H1 (cell line): ENCODE measurements around the gene SNORC. TPM values are rescaled to one million over a fixed set of nuclear protein-coding genes. Genes with fewer than 3 reads are reported as not detected.

Experiments used
- CTCF ChIA-PET: fragments of 300-600 bp; sonication (Branson Sonifier 250); formaldehyde crosslinking; loops from one replicate; lab custom pipeline; 2021; ENCODE audit not compliant: partially characterized antibody; lab: Charles Lee
- POLR2A ChIA-PET: fragments of 300-600 bp; sonication (Branson Sonifier 250); formaldehyde crosslinking; loops from one replicate; lab custom pipeline; 2021; ENCODE audit warnings: inconsistent platforms; ENCODE audit not compliant: partially characterized antibody; lab: Charles Lee
- DNase-seq, 2 experiments: peaks; one replicate each; pipeline versions ENCODE4 v3.0.0 to v3.0.0-alpha.2; 2010 to 2022; ENCODE audit warnings: low spot score in 2 of 2, low read depth in 1 of 2, mixed read lengths in 1 of 2
- FAIRE-seq: peaks from 2 replicates; lab custom pipeline; 2011; peaks lifted over from hg19 to GRCh38; lab: Jason Lieb, UNC
- H2AFZ ChIP-seq: 2 replicates; pipeline ENCODE4 v1.8.1; 2012; ENCODE audit warnings: low read length, inconsistent platforms
- H2AK5ac ChIP-seq: 2 replicates; pipeline ENCODE4 v1.6.1; 2013; ENCODE audit warnings: low read depth, low read length
- H2BK120ac ChIP-seq: replicated peaks from 2 replicates; pipeline ENCODE3; 2013; ENCODE audit warnings: low read depth, low read length, inconsistent platforms
- H2BK12ac ChIP-seq: 2 replicates; pipeline ENCODE4 v1.6.1; 2013; ENCODE audit warnings: low read depth, low read length
- H2BK15ac ChIP-seq: 2 replicates; pipeline ENCODE4 v1.6.1; 2013; ENCODE audit warnings: low read length
- H2BK20ac ChIP-seq: 2 replicates; pipeline ENCODE4 v1.6.1; 2013; ENCODE audit warnings: low read length
- H2BK5ac ChIP-seq: 2 replicates; pipeline ENCODE4 v1.6.1; 2013; ENCODE audit warnings: low read depth, low read length
- H3K14ac ChIP-seq: 2 replicates; pipeline ENCODE4 v1.6.1; 2013; ENCODE audit warnings: inconsistent platforms; ENCODE audit not compliant: insufficient read length
- H3K18ac ChIP-seq: 2 replicates; pipeline ENCODE4 v1.6.1; 2013; ENCODE audit warnings: low read length; ENCODE audit errors: extremely low read depth
- H3K23ac ChIP-seq: 2 replicates; pipeline ENCODE4 v1.6.1; 2013; ENCODE audit warnings: inconsistent platforms; ENCODE audit not compliant: insufficient read length
- H3K23me2 ChIP-seq: 2 replicates; pipeline ENCODE4 v1.6.1; 2013; ENCODE audit warnings: low read depth, low read length
- H3K27ac ChIP-seq: 2 replicates; pipeline ENCODE4 v1.6.1; 2011; ENCODE audit warnings: low read depth, low read length, inconsistent platforms
- H3K27me3 ChIP-seq, 4 experiments: replicated peaks in 1 of 4; 1 replicate in 1 of 4; 2 replicates in 3 of 4; pipeline versions ENCODE4 v1.6.1 to v1.8.1; 2011 to 2013; ENCODE audit warnings: low read length in 3 of 4, mild to moderate bottlenecking in 3 of 4, inconsistent platforms in 2 of 4, mixed read lengths in 2 of 4, moderate library complexity in 1 of 4; ENCODE audit not compliant: control insufficient read depth in 3 of 4, insufficient read depth in 3 of 4; ENCODE audit errors: extremely low read depth in 1 of 4
- H3K36me3 ChIP-seq, 4 experiments: 2 replicates each; pipeline versions ENCODE4 v1.6.1 to v1.8.1; 2011 to 2013; ENCODE audit warnings: mild to moderate bottlenecking in 4 of 4, low read length in 3 of 4, moderate library complexity in 2 of 4, control low read depth in 1 of 4, inconsistent platforms in 1 of 4; ENCODE audit not compliant: insufficient read depth in 4 of 4, control insufficient read depth in 2 of 4
- H3K4ac ChIP-seq: replicated peaks from 2 replicates; pipeline ENCODE3; 2013; ENCODE audit warnings: low read length, low read depth, mixed read lengths, inconsistent platforms; ENCODE audit not compliant: insufficient read length
- H3K4me1 ChIP-seq, 4 experiments: replicated peaks in 1 of 4; 1 replicate in 1 of 4; 2 replicates in 3 of 4; pipeline versions ENCODE4 v1.6.1 to v1.8.1; 2011 to 2013; ENCODE audit warnings: low read length in 3 of 4, inconsistent platforms in 2 of 4, mixed read lengths in 1 of 4; ENCODE audit not compliant: insufficient read depth in 4 of 4, control insufficient read depth in 3 of 4
- H3K4me2 ChIP-seq, 2 experiments: 2 replicates each; pipeline versions ENCODE4 v1.6.1 to v1.8.1; 2011 to 2013; ENCODE audit warnings: low read depth in 2 of 2, low read length in 2 of 2, control low read depth in 1 of 2, inconsistent platforms in 1 of 2, mild to moderate bottlenecking in 1 of 2; ENCODE audit not compliant: insufficient read depth in 1 of 2
- H3K4me3 ChIP-seq, 4 experiments: fragments of 200-600, 300-600 bp in 1 of 4; sonication (generic), shearing (Covaris generic), sonication (Bioruptor Twin) in 1 of 4; 2 replicates each; pipeline versions ENCODE4 v1.5.1 to v1.8.1; 2011 to 2016; ENCODE audit warnings: low read length in 4 of 4, low read depth in 3 of 4, control low read depth in 2 of 4, inconsistent platforms in 2 of 4, mild to moderate bottlenecking in 2 of 4, mixed read lengths in 1 of 4, moderate library complexity in 1 of 4; ENCODE audit not compliant: insufficient read depth in 2 of 4; ENCODE audit errors: extremely low read depth in 1 of 4
- H3K56ac ChIP-seq: replicated peaks from 2 replicates; pipeline ENCODE3; 2013; ENCODE audit warnings: low read depth, mild to moderate bottlenecking, mixed read lengths, low read length, inconsistent platforms; ENCODE audit not compliant: insufficient read length
- H3K79me1 ChIP-seq: 2 replicates; pipeline ENCODE4 v1.6.1; 2013; ENCODE audit warnings: low read depth, low read length, control low read depth
- H3K79me2 ChIP-seq, 2 experiments: 2 replicates each; pipeline versions ENCODE4 v1.6.1 to v1.8.1; 2012 to 2013; ENCODE audit warnings: low read length in 2 of 2, mild to moderate bottlenecking in 2 of 2, inconsistent platforms in 1 of 2; ENCODE audit not compliant: insufficient read depth in 2 of 2, control insufficient read depth in 1 of 2
- H3K9ac ChIP-seq, 4 experiments: replicated peaks in 1 of 4; 1 replicate in 1 of 4; 2 replicates in 3 of 4; pipeline versions ENCODE4 v1.6.1 to v1.8.1; 2011 to 2013; ENCODE audit warnings: low read depth in 3 of 4, low read length in 3 of 4, control low read depth in 2 of 4, mild to moderate bottlenecking in 2 of 4, moderate library complexity in 2 of 4, inconsistent platforms in 1 of 4; ENCODE audit errors: extremely low read depth in 1 of 4
- H3K9me3 ChIP-seq, 2 experiments: 2 replicates each; pipeline versions ENCODE4 v1.6.1 to v1.8.1; 2012 to 2013; ENCODE audit warnings: mild to moderate bottlenecking in 2 of 2, moderate library complexity in 2 of 2, control low read depth in 1 of 2, inconsistent platforms in 1 of 2, low read depth in 1 of 2, low read length in 1 of 2, mixed read lengths in 1 of 2; ENCODE audit not compliant: insufficient read depth in 2 of 2
- H4K20me1 ChIP-seq, 2 experiments: replicated peaks in 1 of 2; 2 replicates each; pipeline versions ENCODE3 to v1.8.1; 2011 to 2013; ENCODE audit warnings: inconsistent platforms in 2 of 2, low read length in 2 of 2, mild to moderate bottlenecking in 1 of 2; ENCODE audit not compliant: insufficient read depth in 2 of 2, control insufficient read depth in 1 of 2
- H4K5ac ChIP-seq: 2 replicates; pipeline ENCODE4 v1.6.1; 2013; ENCODE audit warnings: low read length, low read depth, mixed read lengths, inconsistent platforms; ENCODE audit not compliant: insufficient read length
- H4K8ac ChIP-seq: 2 replicates; pipeline ENCODE4 v1.8.0; 2013; ENCODE audit warnings: mild to moderate bottlenecking, moderate library complexity, low read length, inconsistent platforms; ENCODE audit not compliant: insufficient read depth; ENCODE audit errors: extremely low read depth
- H4K91ac ChIP-seq: replicated peaks from 2 replicates; pipeline ENCODE3; 2013; ENCODE audit warnings: low read length, mixed read lengths, inconsistent platforms; ENCODE audit not compliant: insufficient read length
- E2F6 ChIP-seq: IDR thresholded peaks from 2 replicates; pipeline ENCODE4 v1.6.1; 2012; ENCODE audit warnings: inconsistent platforms
- GABPA ChIP-seq: IDR thresholded peaks from 2 replicates; pipeline ENCODE4 v1.6.1; 2011; ENCODE audit warnings: mild to moderate bottlenecking, low read length, moderate library complexity, borderline replicate concordance; ENCODE audit not compliant: insufficient read depth
- KDM1A ChIP-seq: fragments of 200-600, 300-600 bp; sonication (generic); IDR thresholded peaks from 2 replicates; pipeline ENCODE4 v1.7.1; 2016; ENCODE audit warnings: mild to moderate bottlenecking, low read length, borderline replicate concordance
- NRF1 ChIP-seq: IDR thresholded peaks from 2 replicates; pipeline ENCODE4 v1.6.1; 2011; ENCODE audit warnings: mild to moderate bottlenecking, low read depth, low read length, improper control_type of control experiment
- PHF8 ChIP-seq: fragments of 200-600 bp; sonication (generic); conservative IDR thresholded peaks from 2 replicates; pipeline ENCODE4 v1.7.1; 2012; ENCODE audit warnings: low read depth, mild to moderate bottlenecking, inconsistent platforms, low read length, moderate library complexity
- SP1 ChIP-seq: IDR thresholded peaks from 2 replicates; pipeline ENCODE4 v1.6.1; 2011; ENCODE audit warnings: low read depth, low read length
- SRF ChIP-seq: IDR thresholded peaks from 2 replicates; pipeline ENCODE4 v1.6.1; 2011; ENCODE audit warnings: mild to moderate bottlenecking, low read depth, low read length, moderate library complexity
- SUZ12 ChIP-seq: fragments of 200-600 bp; sonication (generic); IDR thresholded peaks from 2 replicates; pipeline ENCODE4 v1.6.1; 2012; ENCODE audit warnings: mild to moderate bottlenecking, inconsistent platforms, low read length, moderate library complexity, mixed read lengths
- TAF1 ChIP-seq: IDR thresholded peaks from 2 replicates; pipeline ENCODE4 v1.6.1; 2011; ENCODE audit warnings: mild to moderate bottlenecking, low read depth, low read length
- ZNF274 ChIP-seq: IDR thresholded peaks from 2 replicates; pipeline ENCODE4 v1.7.0; 2012; ENCODE audit warnings: low read length, borderline replicate concordance; ENCODE audit errors: extremely low read depth
- WGBS, 2 experiments: shearing (Covaris generic) in 1 of 2; methylation state at CpG; one replicate each; pipeline versions ENCODE4 v1.1.6 to v1.1.7; 2013 to 2015; ENCODE audit warnings: low lambda C conversion rate in 2 of 2, mixed read lengths in 2 of 2, inconsistent platforms in 1 of 2, low coverage in 1 of 2, missing lambda C conversion rate in 1 of 2; ENCODE audit not compliant: insufficient replicate concordance in 2 of 2, insufficient coverage in 1 of 2, insufficient read length in 1 of 2; ENCODE audit errors: extremely low coverage in 1 of 2, missing lambda C conversion rate in 1 of 2; 5-methylcytosine and 5-hydroxymethylcytosine counted together
- polyA plus RNA-seq, 7 experiments: library from polyadenylated mRNA; depleted of rRNA in 3 of 7; stranded (reverse) in 5 of 7; unstranded in 2 of 7; fragments of >200 nt in 5 of 7; fragments of 200-250 nt in 2 of 7; gene quantifications; 1 replicate in 5 of 7; 2 replicates in 1 of 7; 4 replicates in 1 of 7; pipeline versions ENCODE4 v1.2.1 to v1.2.3, GENCODE V29; 2011 to 2013; ENCODE audit warnings: missing spikeins in 2 of 7, mixed read lengths in 2 of 7
- total RNA-seq: library from RNA; stranded (reverse); fragmentation: NEBNext Ultra II Directional; extraction: Animal tissue kit (Norgen Biotek cat#: 25700); gene quantifications from 2 replicates; pipeline ENCODE4 v1.2.1, GENCODE V29; 2021

SNORC gene
- total and polyA plus RNA-seq, 2 of the 8 experiments (the other 6 are each of a cell fraction or from before 2014, with no cell fraction given) = 1.6 to 1.8 TPM

- H3K27ac ChIP-seq = no peak overlapping the region
- H3K79me1 ChIP-seq = no peaks in the 10 kb centered on the region
- no peak overlapping the region for H3K4me2 ChIP-seq
- POLR2A ChIA-PET = interaction anchor here (1.1 kb wide), 1 partner anchor 8 kb away, joined by 5 read pairs; no protein-coding TSS in a partner anchor
- no peak overlapping the region for H2BK12ac ChIP-seq
- no peak overlapping the region for H2BK15ac ChIP-seq
- FAIRE-seq (no peak), DNase-seq (no peak)
- H3K4me3 ChIP-seq = no peak overlapping the region
- H2BK5ac ChIP-seq = no peak overlapping the region
- peaks cover 4 to 40% (median 27%) of the 10 kb centered on the region in 4 experiments for H3K36me3 ChIP-seq
- H3K56ac ChIP-seq = no peak overlapping the region
- H3K9ac ChIP-seq = no peak overlapping the region
- CTCF ChIA-PET = interaction anchor here (1.0 kb wide), 1 partner anchor 24 kb away, joined by 3 read pairs; no protein-coding TSS in a partner anchor
- H3K27me3 ChIP-seq = no peaks in the 10 kb centered on the region
- H4K5ac ChIP-seq = no peak overlapping the region
- no peak overlapping the region for H4K91ac ChIP-seq
- H3K23me2 ChIP-seq = no peaks in the 10 kb centered on the region
- H2BK120ac ChIP-seq = no peak overlapping the region
- H3K14ac ChIP-seq = no peak overlapping the region
- H2AFZ ChIP-seq = no peak overlapping the region
- H4K8ac ChIP-seq = no peak overlapping the region
- peaks cover 0 to 1% of the 10 kb centered on the region in 2 experiments for H4K20me1 ChIP-seq
- no peak overlapping the region for H2AK5ac ChIP-seq
- TF ChIP-seq SUZ12 (no peak), PHF8 (no peak), SP1 (no peak), E2F6 (no peak), GABPA (no peak), TAF1 (no peak), ZNF274 (no peak), KDM1A (no peak), NRF1 (no peak), SRF (no peak)
- no peaks in the 10 kb centered on the region for H3K79me2 ChIP-seq
- no peaks in the 10 kb centered on the region for H3K4me1 ChIP-seq
- H3K4ac ChIP-seq = no peak overlapping the region
- H3K23ac ChIP-seq = no peak overlapping the region
- no peak overlapping the region for H3K18ac ChIP-seq
- H3K9me3 ChIP-seq = no peaks in the 10 kb centered on the region
- H2BK20ac ChIP-seq = no peak overlapping the region
- 75% methylated on average over 1 of the region's 1 CpG; no CpG with 5 or more reads in 1 of the 2 experiments for WGBS, 2 experiments
Observed at GRCh38 chr2:232833830-232834229, 36.2 kb upstream of the SNORC start.
